HT1080 (cell line): ENCODE results near the gene SMG6. TPM values are rescaled to one million over a fixed set of nuclear protein-coding genes. Genes with fewer than 3 reads are reported as not detected.

Experiments used
- DNase-seq: peaks from one replicate; pipeline ENCODE4 v3.0.0-alpha.2; 2015; ENCODE audit warnings: low read depth
- total RNA-seq: library from RNA; depleted of rRNA; stranded (reverse); fragments of >200 nt; shearing (Covaris generic); gene quantifications from 2 replicates; pipeline ENCODE4 v1.2.3, GENCODE V29; 2014

SMG6 gene
- total RNA-seq, 1 experiment from 2014 or later: 43.9 TPM

GRCh38 chr17:2034157-2034556 lies 269.4 kb downstream of the SMG6 start:
- DNase-seq: no peak

- no peak for DNase-seq
These were observed 270.4 kb downstream of the SMG6 start for GRCh38 chr17:2033153-2033552.

- DNase-seq: no peak
These were observed 272.8 kb downstream of the SMG6 start for GRCh38 chr17:2030779-2031163.

- peak; percentile 83 for DNase-seq
These were observed 273.4 kb downstream of the SMG6 start, which contains the start of gene DPH1 for GRCh38 chr17:2029911-2030778. Gene DPH1 (plus strand): TSS chr17:2030153. CDS start chr17:2030170, 17 bp downstream.

DNA sequence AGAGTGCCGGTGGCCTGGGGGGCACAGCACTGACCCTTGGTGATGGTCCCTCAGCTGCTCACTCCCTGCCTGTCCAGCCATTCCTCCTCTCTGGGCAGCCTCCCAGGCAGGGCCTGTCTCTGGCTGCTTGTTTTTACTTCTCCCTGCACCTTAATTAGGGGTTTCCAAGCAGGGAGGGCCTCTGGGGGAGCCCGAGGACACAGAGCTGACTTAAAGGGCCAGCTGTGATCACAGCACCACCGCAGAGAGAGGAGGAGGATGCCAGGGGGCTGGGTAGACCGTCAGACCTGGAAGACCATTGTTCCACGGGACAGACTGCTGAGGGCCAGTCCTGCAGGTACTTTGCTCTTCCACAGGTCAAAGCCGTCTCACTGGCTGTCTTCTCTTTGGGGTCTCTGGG lies 274.8 kb downstream of the SMG6 start:
- no peak for DNase-seq

- DNase-seq: no peak
These were observed 275.4 kb downstream of the SMG6 start for GRCh38 chr17:2028234-2028614.

GRCh38 chr17:2027528-2028233 lies 275.9 kb downstream of the SMG6 start:
- no peak for DNase-seq

DNA sequence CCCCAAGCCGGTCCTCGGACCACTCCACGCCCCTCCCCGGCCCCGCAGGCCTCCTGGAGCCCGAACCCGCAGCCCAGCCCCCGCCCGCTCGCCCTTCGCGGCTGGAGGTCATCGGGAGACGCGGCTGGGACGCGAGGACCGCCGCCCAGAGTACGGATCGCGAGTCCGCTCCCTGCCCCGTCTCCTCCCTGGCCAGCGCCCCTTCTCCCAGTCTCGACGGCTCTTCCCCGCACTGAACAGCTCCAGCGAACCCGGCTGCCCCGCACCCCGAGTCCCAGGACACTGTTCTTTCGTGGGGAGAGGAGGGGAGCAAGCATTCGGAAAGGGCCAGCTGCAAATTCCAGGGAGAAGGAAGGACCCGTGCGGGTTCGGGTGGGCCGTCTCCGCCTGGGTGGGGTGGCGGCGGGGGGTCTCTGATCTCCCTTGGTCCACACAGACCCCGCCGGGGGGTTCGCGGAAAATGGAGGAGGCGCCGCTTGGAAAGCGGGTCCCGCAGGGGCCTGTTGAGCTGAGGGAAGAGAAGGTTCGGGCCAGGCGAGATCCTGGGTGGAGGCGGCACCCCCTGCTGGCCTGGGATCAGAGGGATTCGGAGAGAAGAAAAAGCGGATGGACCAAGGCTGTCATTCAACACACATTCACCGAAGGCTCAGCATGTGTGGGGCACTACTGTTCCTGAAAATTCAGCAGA lies 277.8 kb downstream of the SMG6 start:
- peak; percentile 75 for DNase-seq

DNA sequence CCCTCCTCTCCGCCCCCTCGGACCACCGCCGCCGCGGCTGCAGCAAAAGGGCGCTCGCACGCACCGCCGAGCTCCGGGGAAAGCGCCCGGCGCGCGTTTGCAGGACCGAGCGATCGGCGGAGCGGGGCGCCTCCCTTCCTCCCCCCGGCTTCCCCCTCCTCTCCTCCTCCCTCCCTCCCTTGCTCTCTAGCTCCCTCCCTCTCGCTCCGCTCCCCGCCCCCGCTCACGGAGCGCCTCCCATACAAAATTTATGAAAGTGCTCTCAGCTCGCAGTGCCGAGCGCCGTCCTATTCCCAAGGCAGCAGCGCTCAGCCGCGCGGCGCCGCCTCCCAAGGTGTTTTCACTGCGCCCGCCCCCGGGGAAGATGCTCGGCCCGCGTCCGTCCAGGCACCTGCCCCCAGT lies 278.4 kb downstream of the SMG6 start, which contains the start of gene RTN4RL1:
TSS of gene RTN4RL1 (minus strand) at position 115 of the 402 bp plus-strand sequence. CDS start 469 bp downstream, outside the sequence.
- DNase-seq: peak; percentile 75

- no peak for DNase-seq
These were observed 278.9 kb downstream of the SMG6 start for GRCh38 chr17:2024572-2025219.

GRCh38 chr17:2023692-2024571 lies 279.7 kb downstream of the SMG6 start:
- no peak for DNase-seq

DNA sequence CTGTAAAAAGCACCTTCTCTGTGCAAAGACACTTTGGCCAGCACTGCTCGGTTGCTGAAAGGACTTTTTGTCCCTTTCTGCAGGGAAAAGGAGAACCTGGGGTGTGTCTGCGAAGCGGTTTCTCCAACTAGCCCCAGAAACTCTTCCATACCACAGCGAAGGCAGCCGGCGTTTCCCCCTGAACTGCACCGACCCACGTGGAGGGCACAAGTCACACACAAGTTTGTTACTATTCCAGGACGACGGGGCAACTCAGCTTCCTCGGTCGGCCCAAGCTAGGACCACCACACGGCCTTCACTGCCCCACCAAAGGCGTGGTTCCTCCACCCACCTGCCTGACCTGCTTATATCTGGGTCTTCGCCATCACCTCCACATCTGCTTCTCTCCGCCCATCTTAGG lies 280.3 kb downstream of the SMG6 start:
- no peak for DNase-seq

DNA sequence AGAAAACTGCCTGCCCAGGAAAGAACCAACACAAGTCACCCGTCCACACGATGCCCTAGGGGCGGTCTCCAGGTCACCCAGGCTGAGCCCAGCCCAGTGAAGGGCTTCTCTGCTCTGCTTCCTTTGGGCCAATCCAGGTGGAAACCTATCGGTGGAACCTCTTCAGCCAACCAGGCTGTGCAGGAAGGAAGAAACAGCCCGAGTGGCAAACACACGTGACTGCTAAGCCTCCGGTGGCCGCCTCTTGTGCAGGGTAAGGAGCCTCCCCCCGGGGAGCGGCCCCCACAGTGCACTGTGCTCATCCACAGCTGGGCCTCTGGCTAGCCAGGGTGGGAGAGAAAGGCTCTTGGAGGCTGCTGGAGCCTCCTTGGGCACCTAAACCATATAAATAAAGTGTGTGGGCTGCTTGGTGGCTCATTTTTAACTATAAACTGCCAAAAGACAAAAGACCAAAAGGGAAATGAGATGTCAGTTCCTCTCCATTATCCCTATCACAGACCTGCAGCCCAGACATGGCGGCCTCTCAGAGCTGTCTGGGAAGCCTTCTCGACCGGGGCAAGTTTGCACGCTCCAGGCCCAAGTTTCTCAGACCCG lies 280.8 kb downstream of the SMG6 start:
- DNase-seq: no peak

DNA sequence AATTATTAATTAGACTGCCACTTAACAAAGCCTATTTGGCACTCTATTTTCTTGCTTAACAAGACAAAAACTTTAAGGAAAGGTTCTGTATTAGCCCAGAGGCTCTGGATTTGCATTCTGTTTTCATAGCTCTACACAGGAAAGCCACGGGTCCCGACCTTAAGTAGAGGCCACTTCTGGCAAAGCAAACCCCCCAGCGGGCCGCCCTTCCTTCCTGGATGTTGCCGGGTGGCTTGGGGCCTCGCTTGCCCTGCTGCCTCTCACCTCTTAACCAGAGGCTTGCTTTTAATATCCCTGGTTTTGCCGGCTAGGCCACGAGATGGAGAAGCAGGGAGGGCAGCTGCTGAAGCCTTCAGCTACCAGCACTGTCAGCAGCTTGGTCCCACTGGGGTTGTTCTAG lies 282.9 kb downstream of the SMG6 start:
- no peak for DNase-seq

- DNase-seq: no peak
These were observed 283.9 kb downstream of the SMG6 start for GRCh38 chr17:2019723-2020122.

DNA sequence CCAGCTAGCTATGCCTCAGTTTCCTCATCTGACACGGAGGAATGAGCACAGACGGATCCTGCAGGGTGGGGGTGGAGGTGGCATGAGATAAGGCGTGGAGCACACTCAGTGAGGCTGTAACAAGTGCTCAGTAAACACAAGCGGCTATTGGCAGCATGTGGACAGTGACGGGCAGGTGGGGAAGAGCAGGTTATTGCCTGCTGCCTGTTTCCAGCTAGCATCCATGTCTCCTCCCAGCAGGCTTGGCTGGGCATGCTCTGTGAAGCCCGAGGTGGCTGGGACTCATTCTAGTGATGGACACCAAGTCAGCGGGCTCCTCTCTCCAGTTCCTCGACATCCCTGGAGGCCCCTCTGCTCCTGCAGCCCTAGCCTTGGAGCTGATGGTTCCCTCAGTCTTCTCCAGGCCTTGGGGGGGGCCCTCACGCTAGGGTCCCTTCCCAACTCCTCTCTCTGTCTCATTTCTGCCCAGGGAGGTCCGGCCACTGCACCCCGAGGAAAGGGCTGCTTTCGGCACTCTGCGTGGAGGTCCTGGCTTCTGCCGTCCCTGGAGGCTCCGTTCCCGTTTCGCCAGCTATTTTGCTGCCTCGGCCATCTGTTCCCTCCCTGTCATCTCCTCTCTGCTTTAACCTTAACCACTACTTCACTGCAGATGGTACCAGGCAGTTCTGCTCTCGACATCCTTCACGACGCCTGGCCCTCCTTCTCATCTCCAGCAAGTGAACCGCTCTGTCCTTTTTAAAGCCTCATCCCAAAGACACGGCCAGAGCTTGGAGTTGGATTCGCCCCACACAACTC lies 284.7 kb downstream of the SMG6 start:
- DNase-seq: no peak

- no peak for DNase-seq
These were observed 286.2 kb downstream of the SMG6 start for GRCh38 chr17:2017274-2017941.

- DNase-seq: no peak
These were observed 287.1 kb downstream of the SMG6 start for GRCh38 chr17:2016494-2016893.

DNA sequence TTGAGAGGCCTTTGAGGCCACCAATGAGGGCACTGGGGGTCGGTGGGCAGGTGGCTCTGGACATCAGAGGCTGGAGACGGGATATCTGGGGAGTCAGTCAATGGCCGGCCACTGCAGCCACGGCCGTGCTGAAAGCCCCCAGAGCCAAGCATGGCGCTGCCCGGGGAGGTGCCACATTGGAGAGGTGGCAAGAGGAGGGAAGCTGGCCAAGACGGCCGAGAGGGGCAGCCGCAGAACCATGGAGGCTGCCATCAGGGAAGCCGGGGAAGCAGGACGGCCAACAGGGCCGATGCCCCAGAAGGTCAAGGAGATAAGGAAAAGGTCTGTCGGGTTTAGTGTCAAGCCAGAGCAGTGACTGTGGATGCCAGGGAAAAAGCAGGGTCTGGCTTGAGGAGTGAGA lies 288.3 kb downstream of the SMG6 start:
- DNase-seq: no peak
